ENCODE measurements around the gene FBRS.

DNA sequence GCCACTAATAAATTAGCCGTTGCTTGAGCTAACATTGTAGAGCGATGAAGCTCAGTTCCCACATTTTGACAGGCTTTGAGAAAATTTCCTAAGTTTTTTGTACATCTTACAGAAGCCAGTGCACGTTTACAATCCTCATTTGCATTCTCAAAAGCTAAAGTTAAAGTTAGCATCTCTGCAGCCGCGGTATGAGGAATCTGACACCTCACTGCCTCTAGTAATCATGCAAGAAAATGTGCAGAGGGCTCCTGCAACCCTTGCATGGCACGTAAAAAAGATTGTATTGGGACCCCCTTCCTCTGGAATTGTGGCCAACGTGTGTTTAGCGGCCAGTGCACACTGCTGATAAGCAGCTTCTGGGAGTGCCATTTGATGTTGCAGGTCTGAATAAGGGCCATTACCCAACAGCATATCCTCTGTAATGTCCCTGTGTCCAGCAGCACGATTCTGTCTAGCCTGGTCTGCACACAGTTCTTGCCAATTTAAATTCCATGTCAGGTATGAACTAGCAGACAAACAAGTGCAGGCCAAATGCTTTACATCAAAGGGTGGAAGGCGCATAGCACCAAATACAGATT is 35.7 kb upstream of the FBRS start:
- TF ChIP-seq SRF (IDR thresholded peaks at IDR 0.05; ENCODE audit: low read depth, low read length), result no peak
- TF ChIP-seq EZH2 (IDR thresholded peaks at IDR 0.05; ENCODE audit: low read depth, low read length, severe bottlenecking), result no peak
- no peak for TF ChIP-seq MAFK (IDR thresholded peaks at IDR 0.05; ENCODE audit: low read depth, low read length)
- no peak for TF ChIP-seq RNF2 (IDR thresholded peaks at IDR 0.05; ENCODE audit: borderline replicate concordance, low read depth, low read length, missing control alignments, poor library complexity, severe bottlenecking)
- TF ChIP-seq EP300 (IDR thresholded peaks at IDR 0.05; ENCODE audit: borderline replicate concordance in 1 of 2, low read depth in 2 of 2, low read length in 2 of 2), result no peak
- TF ChIP-seq GABPA (IDR thresholded peaks at IDR 0.05; ENCODE audit: borderline replicate concordance, insufficient read depth, low read length), result no peak
- no peak for TF ChIP-seq SIN3A (conservative IDR thresholded peaks at IDR 0.05 in 1 of 2, IDR thresholded peaks at IDR 0.05 in 1 of 2; ENCODE audit: low read depth in 1 of 2, low read length in 2 of 2)
- TF ChIP-seq SAP30 (IDR thresholded peaks at IDR 0.05; ENCODE audit: insufficient read depth, insufficient replicate concordance, low read length), result no peak
- TF ChIP-seq, protein P1, sequence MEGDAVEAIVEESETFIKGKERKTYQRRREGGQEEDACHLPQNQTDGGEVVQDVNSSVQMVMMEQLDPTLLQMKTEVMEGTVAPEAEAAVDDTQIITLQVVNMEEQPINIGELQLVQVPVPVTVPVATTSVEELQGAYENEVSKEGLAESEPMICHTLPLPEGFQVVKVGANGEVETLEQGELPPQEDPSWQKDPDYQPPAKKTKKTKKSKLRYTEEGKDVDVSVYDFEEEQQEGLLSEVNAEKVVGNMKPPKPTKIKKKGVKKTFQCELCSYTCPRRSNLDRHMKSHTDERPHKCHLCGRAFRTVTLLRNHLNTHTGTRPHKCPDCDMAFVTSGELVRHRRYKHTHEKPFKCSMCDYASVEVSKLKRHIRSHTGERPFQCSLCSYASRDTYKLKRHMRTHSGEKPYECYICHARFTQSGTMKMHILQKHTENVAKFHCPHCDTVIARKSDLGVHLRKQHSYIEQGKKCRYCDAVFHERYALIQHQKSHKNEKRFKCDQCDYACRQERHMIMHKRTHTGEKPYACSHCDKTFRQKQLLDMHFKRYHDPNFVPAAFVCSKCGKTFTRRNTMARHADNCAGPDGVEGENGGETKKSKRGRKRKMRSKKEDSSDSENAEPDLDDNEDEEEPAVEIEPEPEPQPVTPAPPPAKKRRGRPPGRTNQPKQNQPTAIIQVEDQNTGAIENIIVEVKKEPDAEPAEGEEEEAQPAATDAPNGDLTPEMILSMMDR (IDR thresholded peaks at IDR 0.05; ENCODE audit: control extremely low read depth in 1 of 3, insufficient read depth in 1 of 3, low read depth in 1 of 3, low read length in 3 of 3), result no peak
- TF ChIP-seq RFX5 (IDR thresholded peaks at IDR 0.05; ENCODE audit: borderline replicate concordance, low read depth, low read length), result no peak
- no peak for TF ChIP-seq TAF1 (IDR thresholded peaks at IDR 0.05; ENCODE audit: low read depth, low read length)
- no peak for TF ChIP-seq KDM5A (IDR thresholded peaks at IDR 0.05; ENCODE audit: low read length)
